A549 treated with CpdA at 1 μM for 4 hours (cell line): ENCODE data around the gene OR7D4. TPM values are rescaled to one million over a fixed set of nuclear protein-coding genes. Genes with fewer than 3 reads are reported as not detected.

Source experiments
- total RNA-seq: library from RNA; stranded (reverse); fragments of 200-300 nt; extraction: Qiagen RNA extraction; gene quantifications from 5 replicates; pipeline ENCODE4 v1.2.3, GENCODE V29; 2022; ENCODE audit warnings: low read depth

OR7D4 gene
- not detected in 5 replicates for total RNA-seq

DNA sequence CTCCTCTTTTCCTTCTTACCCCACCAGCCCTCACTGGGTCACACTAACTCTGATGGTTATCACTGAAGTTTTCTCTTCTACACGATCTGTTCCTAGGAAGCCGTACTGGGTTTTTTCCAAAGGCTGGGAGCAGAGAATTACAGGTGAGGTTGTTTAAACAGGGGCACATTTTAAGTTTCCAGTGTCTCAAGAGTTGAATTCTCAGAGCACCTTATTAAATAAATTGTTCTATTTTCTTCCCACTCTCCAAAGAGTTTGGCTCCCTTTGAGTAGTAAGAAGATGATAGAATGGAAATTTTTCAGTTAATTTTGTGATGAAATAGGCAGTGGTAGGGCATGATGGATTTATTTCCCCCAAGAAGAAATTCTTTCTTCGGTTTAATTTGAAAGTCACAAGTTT, at the start of gene OR7D4:
Gene OR7D4, minus strand, starts transcription at position 101 of the 400 bp plus-strand sequence. CDS start 4,752 bp downstream, outside the sequence.

DNA sequence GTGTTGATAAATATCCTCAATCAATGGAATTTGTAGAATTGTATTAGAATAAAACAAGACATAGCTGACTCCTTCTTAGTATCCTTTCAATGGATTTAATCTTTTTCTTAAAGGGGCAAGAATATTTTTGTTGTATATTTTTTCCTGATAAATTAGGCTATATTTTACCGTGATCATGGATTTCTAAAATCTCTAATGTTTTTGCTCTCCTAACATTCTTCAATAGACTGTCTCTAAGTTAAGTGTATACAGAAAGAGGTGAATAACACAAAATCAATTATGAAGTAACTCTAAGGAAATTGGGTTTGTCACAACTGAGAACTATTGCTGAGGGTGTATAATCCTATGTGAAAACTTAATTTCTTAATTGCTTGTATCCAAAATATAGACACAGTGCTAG, 31.2 kb upstream of the OR7D4 start, which contains the start of gene OR7E24:
Gene OR7E24, plus strand, starts transcription at position 301 of the 400 bp plus-strand sequence. CDS start 114 bp downstream, outside the sequence.

DNA sequence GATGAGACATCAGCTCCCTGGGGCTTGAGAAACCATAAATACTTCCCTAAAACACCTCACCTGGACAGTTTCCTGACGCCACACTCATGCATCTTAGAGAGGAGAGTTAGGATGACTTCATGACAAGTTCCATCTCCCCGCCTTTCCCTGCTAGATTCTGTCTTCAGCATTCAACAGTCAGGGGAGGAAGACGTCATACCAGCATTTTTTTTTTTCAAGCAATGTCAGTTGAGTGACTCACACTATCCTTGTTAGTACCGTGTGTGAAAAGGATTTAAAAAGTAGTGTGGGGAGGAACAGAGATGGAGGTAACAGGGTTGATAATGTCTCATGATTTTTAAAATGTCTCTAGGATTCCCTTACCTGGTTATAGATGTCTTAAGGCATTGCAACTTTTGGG, 40.5 kb downstream of the OR7D4 start, which contains the start of gene OR7D2:
Gene OR7D2, plus strand, starts transcription at position 79 of the 400 bp plus-strand sequence. CDS start 6,803 bp downstream, outside the sequence.

Other genes starting within 250 kb of the OR7D4 start
- gene MUC16, start 209.2 kb downstream of the OR7D4 start, total RNA-seq, result 0.02 to 0.08 TPM (median 0.03 TPM) in 5 replicates
- not detected in 5 replicates for gene OR1M1, start 132.5 kb downstream of the OR7D4 start, total RNA-seq
- not detected in 5 replicates for gene OR7G2, start 112.1 kb downstream of the OR7D4 start, total RNA-seq
- not detected in 5 replicates for gene OR7G1, start 103.8 kb downstream of the OR7D4 start, total RNA-seq
- not detected in 5 replicates for gene OR7G3, start 92.6 kb downstream of the OR7D4 start, total RNA-seq
- 18.9 to 21.2 TPM (median 19.5 TPM) in 5 replicates for gene ZNF317, start 79.2 kb downstream of the OR7D4 start, total RNA-seq
- gene OR7D2, start 40.6 kb downstream of the OR7D4 start, total RNA-seq, result not detected in 5 replicates
- gene OR7E24, start 31.3 kb upstream of the OR7D4 start, total RNA-seq, result not detected in 5 replicates
- gene ZNF699, start 90.2 kb upstream of the OR7D4 start, total RNA-seq, result 0.36 to 1.7 TPM (median 0.87 TPM) in 5 replicates
- 5.3 to 7.8 TPM (median 5.7 TPM) in 5 replicates for gene ZNF559, start 104.6 kb upstream of the OR7D4 start, total RNA-seq
- 0.36 to 1.1 TPM (median 0.92 TPM) in 5 replicates for gene ZNF177, start 143.4 kb upstream of the OR7D4 start, total RNA-seq
- 3.3 to 4.9 TPM (median 4.0 TPM) in 5 replicates for gene ZNF266, start 216.0 kb upstream of the OR7D4 start, total RNA-seq